IMR-90 (cell line): ENCODE data around the gene TBC1D22A. TPM values are rescaled to one million over a fixed set of nuclear protein-coding genes. Genes with fewer than 3 reads are reported as not detected.

Experiments
- ATAC-seq: fragments of 200-7000 bp; cut with Tn5 transposase; 2 replicates; pipeline ENCODE4 v1.9.1; 2020; ENCODE audit warnings: low read depth, mild to moderate bottlenecking, moderate library complexity
- BruUV-seq: library from RNA; stranded (reverse); fragments of 400-500 nt; replicated peaks from 2 replicates; lab custom pipeline; 2021; lab: Mats Ljungman, UMichigan
- CTCF ChIA-PET: fragments of 300-600 bp; formaldehyde crosslinking; extraction: SDS; loops from one replicate; lab custom pipeline; 2021; ENCODE audit warnings: antibody characterized with exemption; lab: Yijun Ruan, JAX
- POLR2A ChIA-PET: fragments of 300-600 bp; sonication (Branson Sonifier 250); formaldehyde crosslinking; loops from one replicate; lab custom pipeline; 2022; ENCODE audit warnings: antibody characterized with exemption; ENCODE audit not compliant: unreplicated experiment; lab: Charles Lee
- DNase-seq: peaks from one replicate; pipeline ENCODE4 v3.0.0; 2013
- H2AFZ ChIP-seq: replicated peaks from 2 replicates; pipeline ENCODE3; 2013; ENCODE audit warnings: low read length, mild to moderate bottlenecking; ENCODE audit not compliant: poor library complexity
- H2AK5ac ChIP-seq: 2 replicates; pipeline ENCODE4 v1.6.1; 2013; ENCODE audit warnings: low read depth, low read length, inconsistent platforms
- H2AK9ac ChIP-seq: replicated peaks from 2 replicates; pipeline ENCODE3; 2013; ENCODE audit warnings: mild to moderate bottlenecking, low read depth, low read length, moderate library complexity; ENCODE audit not compliant: poor library complexity
- H2BK120ac ChIP-seq: 2 replicates; pipeline ENCODE4 v1.6.1; 2013; ENCODE audit warnings: low read depth, low read length, inconsistent platforms
- H2BK15ac ChIP-seq: 3 replicates; pipeline ENCODE4 v1.6.1; 2013; ENCODE audit warnings: low read depth, low read length, inconsistent platforms
- H2BK20ac ChIP-seq: 2 replicates; pipeline ENCODE4 v1.6.1; 2013; ENCODE audit warnings: low read depth, mild to moderate bottlenecking, inconsistent platforms, low read length, moderate library complexity
- H2BK5ac ChIP-seq: 2 replicates; pipeline ENCODE4 v1.6.1; 2013; ENCODE audit warnings: mild to moderate bottlenecking, low read depth, low read length, inconsistent platforms; ENCODE audit not compliant: poor library complexity, severe bottlenecking
- H3K14ac ChIP-seq: replicated peaks from 2 replicates; pipeline ENCODE4 v1.6.1; 2013; ENCODE audit warnings: low read depth, low read length, inconsistent platforms
- H3K18ac ChIP-seq: 2 replicates; pipeline ENCODE4 v1.6.1; 2013; ENCODE audit warnings: low read depth, low read length, control low read depth
- H3K23ac ChIP-seq: 2 replicates; pipeline ENCODE4 v1.6.1; 2013; ENCODE audit warnings: low read depth, low read length, inconsistent platforms
- H3K27ac ChIP-seq: 2 replicates; pipeline ENCODE4 v1.5.1; 2013; ENCODE audit warnings: mild to moderate bottlenecking, control low read depth, low read length; ENCODE audit not compliant: insufficient read depth
- H3K27me3 ChIP-seq: 2 replicates; pipeline ENCODE4 v1.6.1; 2013; ENCODE audit warnings: low read length; ENCODE audit not compliant: control insufficient read depth, insufficient read depth
- H3K36me3 ChIP-seq: 2 replicates; pipeline ENCODE4 v1.6.1; 2013; ENCODE audit warnings: low read length, mixed read lengths; ENCODE audit not compliant: control insufficient read depth, insufficient read depth
- H3K4ac ChIP-seq: 2 replicates; pipeline ENCODE4 v1.6.1; 2013; ENCODE audit warnings: low read depth, low read length, inconsistent platforms
- H3K4me1 ChIP-seq: 2 replicates; pipeline ENCODE4 v1.6.1; 2013; ENCODE audit warnings: low read length, mixed read lengths; ENCODE audit not compliant: control insufficient read depth, insufficient read depth
- H3K4me2 ChIP-seq: 2 replicates; pipeline ENCODE4 v1.6.1; 2013; ENCODE audit warnings: low read depth, mild to moderate bottlenecking, control low read depth, low read length, moderate library complexity
- H3K4me3 ChIP-seq: 2 replicates; pipeline ENCODE4 v1.5.1; 2013; ENCODE audit warnings: low read depth, mild to moderate bottlenecking, control low read depth, low read length, moderate library complexity; ENCODE audit not compliant: insufficient read depth
- H3K56ac ChIP-seq: 2 replicates; pipeline ENCODE4 v1.6.1; 2013; ENCODE audit warnings: low read length, inconsistent platforms; ENCODE audit not compliant: insufficient read depth; ENCODE audit errors: extremely low read depth
- H3K79me1 ChIP-seq, 2 experiments: 2 replicates each; pipeline ENCODE4 v1.6.1; 2013; ENCODE audit warnings: low read length in 2 of 2, inconsistent platforms in 1 of 2, low read depth in 1 of 2
- H3K9ac ChIP-seq: 2 replicates; pipeline ENCODE4 v1.6.1; 2013; ENCODE audit warnings: low read depth, low read length, control low read depth
- H3K9me1 ChIP-seq: 2 replicates; pipeline ENCODE4 v1.6.1; 2013; ENCODE audit warnings: low read length, inconsistent platforms; ENCODE audit not compliant: insufficient read depth
- H3K9me3 ChIP-seq: 2 replicates; pipeline ENCODE4 v1.6.1; 2013; ENCODE audit warnings: low read length; ENCODE audit not compliant: control insufficient read depth, insufficient read depth
- H4K20me1 ChIP-seq: 2 replicates; pipeline ENCODE4 v1.6.1; 2013; ENCODE audit warnings: low read length, inconsistent platforms; ENCODE audit not compliant: insufficient read depth
- H4K5ac ChIP-seq: 2 replicates; pipeline ENCODE4 v1.6.1; 2013; ENCODE audit warnings: mild to moderate bottlenecking, low read depth, low read length, control low read depth
- H4K8ac ChIP-seq, 2 experiments: 2 replicates each; pipeline ENCODE4 v1.6.1; 2013; ENCODE audit warnings: low read depth in 2 of 2, low read length in 2 of 2, control low read depth in 1 of 2, inconsistent platforms in 1 of 2
- H4K91ac ChIP-seq: 2 replicates; pipeline ENCODE4 v1.6.1; 2013; ENCODE audit warnings: low read depth, low read length, inconsistent platforms; ENCODE audit not compliant: insufficient read depth
- BHLHE40 ChIP-seq: fragments of 150-350 bp; IDR thresholded peaks from 2 replicates; pipeline ENCODE4 v1.6.1; 2016; ENCODE audit warnings: mild to moderate bottlenecking, low read depth, low read length
- CEBPB ChIP-seq: IDR thresholded peaks from 2 replicates; pipeline ENCODE4 v1.6.1; 2012; ENCODE audit warnings: low read depth, low read length, improper control_type of control experiment
- CHD1 ChIP-seq: IDR thresholded peaks from 2 replicates; pipeline ENCODE4 v1.6.1; 2012; ENCODE audit warnings: low read depth, low read length, improper control_type of control experiment
- CTCF ChIP-seq: conservative IDR thresholded peaks from 2 replicates; pipeline ENCODE4 v1.5.1; 2012; ENCODE audit warnings: mild to moderate bottlenecking, low read depth, low read length, improper control_type of control experiment
- ELK1 ChIP-seq: fragments of 150-350 bp; IDR thresholded peaks from 2 replicates; pipeline ENCODE4 v1.6.1; 2016; ENCODE audit warnings: low read depth, mild to moderate bottlenecking, low read length, moderate library complexity, borderline replicate concordance
- FOS ChIP-seq: fragments of 150-350 bp; IDR thresholded peaks from 2 replicates; pipeline ENCODE4 v1.6.1; 2016; ENCODE audit warnings: low read depth, low read length
- MAFK ChIP-seq: IDR thresholded peaks from 2 replicates; pipeline ENCODE4 v1.6.1; 2012; ENCODE audit warnings: low read depth, low read length, improper control_type of control experiment
- MAZ ChIP-seq: IDR thresholded peaks from 2 replicates; pipeline ENCODE4 v1.6.1; 2012; ENCODE audit warnings: low read depth, mild to moderate bottlenecking, low read length, improper control_type of control experiment, moderate library complexity, borderline replicate concordance
- MXI1 ChIP-seq: IDR thresholded peaks from 2 replicates; pipeline ENCODE4 v1.6.1; 2012; ENCODE audit warnings: low read depth, mild to moderate bottlenecking, low read length, moderate library complexity, borderline replicate concordance
- NFE2L2 ChIP-seq: fragments of 150-350 bp; IDR thresholded peaks from 2 replicates; pipeline ENCODE4 v1.6.1; 2016; ENCODE audit warnings: low read depth, mild to moderate bottlenecking, low read length
- POLR2A ChIP-seq: IDR thresholded peaks from 2 replicates; pipeline ENCODE4 v1.6.1; 2012; ENCODE audit warnings: mild to moderate bottlenecking, low read depth, low read length
- RAD21 ChIP-seq: IDR thresholded peaks from 2 replicates; pipeline ENCODE4 v1.6.1; 2012; ENCODE audit warnings: low read length, improper control_type of control experiment
- RCOR1 ChIP-seq: IDR thresholded peaks from 2 replicates; pipeline ENCODE4 v1.6.1; 2012; ENCODE audit warnings: mild to moderate bottlenecking, low read length, improper control_type of control experiment; ENCODE audit not compliant: insufficient replicate concordance
- RFX5 ChIP-seq: IDR thresholded peaks from 2 replicates; pipeline ENCODE4 v1.8.0; 2012; ENCODE audit warnings: low read depth, mild to moderate bottlenecking, low read length, moderate library complexity
- SMC3 ChIP-seq: fragments of 150-350 bp; IDR thresholded peaks from 2 replicates; pipeline ENCODE4 v1.6.1; 2016; ENCODE audit warnings: low read depth, mild to moderate bottlenecking, antibody characterized with exemption, low read length, moderate library complexity
- USF2 ChIP-seq: fragments of 150-350 bp; IDR thresholded peaks from 2 replicates; pipeline ENCODE4 v1.6.1; 2017; ENCODE audit warnings: mild to moderate bottlenecking, antibody characterized with exemption, low read length, low read depth
- WGBS, 2 experiments: methylation state at CpG; one replicate each; pipeline versions ENCODE4 v1.1.5 to v1.1.7; 2013; ENCODE audit warnings: missing lambda C conversion rate in 2 of 2; ENCODE audit not compliant: insufficient read length in 1 of 2; ENCODE audit errors: extremely low coverage in 2 of 2; 5-methylcytosine and 5-hydroxymethylcytosine counted together
- dilution Hi-C: fragments of 300-500 bp; cut with HindIII; formaldehyde crosslinking; loops from one replicate; pipeline ENCODE4 v1.14.3; 2018; ENCODE audit warnings: low sequenced_read_pairs; ENCODE audit not compliant: unreplicated experiment
- in situ Hi-C: fragments of 300-500 bp; cut with MboI; formaldehyde crosslinking; loops from 3 replicates; pipeline ENCODE4 v1.14.3; 2019; ENCODE audit warnings: low sequenced_read_pairs, inconsistent platforms, mixed read lengths
- intact Hi-C: fragments of 100-400 bp; cut with micrococcal nuclease; formaldehyde crosslinking; loops from 2 replicates; pipeline ENCODE4 v1.10.0; 2022
- polyA plus RNA-seq, 3 experiments: library from polyadenylated mRNA; depleted of rRNA; stranded (reverse); fragments of >200 nt; gene quantifications; 2 replicates each; pipeline ENCODE4 v1.2.3, GENCODE V29; 2012; ENCODE audit warnings: low replicate concordance in 1 of 3
- total RNA-seq: library from RNA; depleted of rRNA; stranded (reverse); fragments of >200 nt; gene quantifications from 2 replicates; pipeline ENCODE4 v1.2.3, GENCODE V29; 2012

TBC1D22A gene
- total and polyA plus RNA-seq, 2 of the 4 experiments (the other 2 are of a cell fraction) = 9.0 to 16.7 TPM

GRCh38 chr22:46824980-46825544 is 62.6 kb downstream of the TBC1D22A start:
- Histone ChIP-seq H3K9me1 (peaks cover 21% of the 10 kb centered on the region), H3K4me1 (peaks cover 15% of the 10 kb centered on the region), H3K27me3 (no peaks in the 10 kb centered on the region), H3K18ac (no peak overlapping the region), H2AK5ac (no peak overlapping the region), H2BK5ac (no peak overlapping the region), H3K79me1 (peaks cover 28 to 69% of the 10 kb centered on the region in 2 experiments), H3K36me3 (peaks cover 2% of the 10 kb centered on the region; the same call in 1 of the 2 replicates), H2BK20ac (no peak overlapping the region), H4K20me1 (peaks cover 22% of the 10 kb centered on the region), H3K4me2 (no peak overlapping the region), H3K14ac (no peak overlapping the region), H3K9me3 (no peaks in the 10 kb centered on the region), H2BK120ac (no peak overlapping the region), H3K4me3 (no peak overlapping the region), H4K5ac (no peak overlapping the region), H3K27ac (no peak overlapping the region), H2BK15ac (no peak overlapping the region), H2AK9ac (no peak overlapping the region), H4K8ac (no peak overlapping the region), H3K23ac (no peak overlapping the region), H3K56ac (no peak overlapping the region), H2AFZ (no peak overlapping the region), H3K4ac (no peak overlapping the region), H3K9ac (no peak overlapping the region), H4K91ac (no peak overlapping the region)
- BruUV-seq = no TSS peak
- TF ChIP-seq ELK1 (no peak), RAD21 (no peak), MAZ (no peak), POLR2A (no peak), CHD1 (no peak), SMC3 (no peak), RCOR1 (no peak), NFE2L2 (no peak), FOS (no peak), USF2 (no peak), BHLHE40 (no peak), CTCF (no peak), MAFK (no peak), CEBPB (no peak), MXI1 (no peak), RFX5 (no peak)
- dilution Hi-C loops (no loop called here), intact Hi-C loops (no loop called here), in situ Hi-C loops (no loop called here)
- WGBS, 2 experiments = 89% methylated on average over 3 of the region's 12 CpGs; no CpG with 5 or more reads in 1 of the 2 experiments
- ChIA-PET POLR2A (no interaction called here), CTCF (no interaction called here)
- no peak for ATAC-seq
- DNase-seq = no peak
